ENCODE data around the gene CREBRF. TPM values are rescaled to one million over a fixed set of nuclear protein-coding genes. Genes with fewer than 3 reads are reported as not detected.

Gene CREBRF
- total RNA-seq, 1 donor from 2014 or later, result 10.0 TPM

- FAIRE-seq, result no peak
- Histone ChIP-seq H3K4me3 (ENCODE audit: insufficient read depth, low read depth, low read length) (no peak overlapping the region), H3K9ac (ENCODE audit: low read length) (no peak overlapping the region), H2AFZ (ENCODE audit: low read depth, low read length) (no peak overlapping the region), H3K4me2 (ENCODE audit: low read length) (no peak overlapping the region), H4K20me1 (ENCODE audit: insufficient read depth, low read length) (peaks cover 5% of the 10 kb centered on the region), H3K79me2 (ENCODE audit: insufficient read depth, low read length) (no peaks in the 10 kb centered on the region), H3K27me3 (ENCODE audit: insufficient read depth, low read length) (no peaks in the 10 kb centered on the region), H3K4me1 (ENCODE audit: insufficient read depth, low read length) (no peaks in the 10 kb centered on the region), H3K36me3 (ENCODE audit: insufficient read depth, low read length) (no peaks in the 10 kb centered on the region), H3K27ac (ENCODE audit: low read depth, low read length) (no peak overlapping the region), H3K9me3 (ENCODE audit: insufficient read depth, low read depth, low read length) (no peaks in the 10 kb centered on the region)
- Mint-ChIP-seq H3K36me3 (ENCODE audit: low read depth, unreplicated experiment) (peaks cover 7% of the 10 kb centered on the region), H3K4me1 (ENCODE audit: low read depth, unreplicated experiment) (no peaks in the 10 kb centered on the region), H3K27ac (ENCODE audit: unreplicated experiment) (no peak overlapping the region), H3K4me3 (ENCODE audit: unreplicated experiment) (no peak overlapping the region), H3K27me3 (ENCODE audit: low read depth, unreplicated experiment) (no peaks in the 10 kb centered on the region), H3K9me3 (ENCODE audit: unreplicated experiment) (no peaks in the 10 kb centered on the region)
- TF ChIP-seq EZH2 (IDR thresholded peaks at IDR 0.05; ENCODE audit: insufficient read depth, low read length), result no peak
- TF ChIP-seq, protein P1, sequence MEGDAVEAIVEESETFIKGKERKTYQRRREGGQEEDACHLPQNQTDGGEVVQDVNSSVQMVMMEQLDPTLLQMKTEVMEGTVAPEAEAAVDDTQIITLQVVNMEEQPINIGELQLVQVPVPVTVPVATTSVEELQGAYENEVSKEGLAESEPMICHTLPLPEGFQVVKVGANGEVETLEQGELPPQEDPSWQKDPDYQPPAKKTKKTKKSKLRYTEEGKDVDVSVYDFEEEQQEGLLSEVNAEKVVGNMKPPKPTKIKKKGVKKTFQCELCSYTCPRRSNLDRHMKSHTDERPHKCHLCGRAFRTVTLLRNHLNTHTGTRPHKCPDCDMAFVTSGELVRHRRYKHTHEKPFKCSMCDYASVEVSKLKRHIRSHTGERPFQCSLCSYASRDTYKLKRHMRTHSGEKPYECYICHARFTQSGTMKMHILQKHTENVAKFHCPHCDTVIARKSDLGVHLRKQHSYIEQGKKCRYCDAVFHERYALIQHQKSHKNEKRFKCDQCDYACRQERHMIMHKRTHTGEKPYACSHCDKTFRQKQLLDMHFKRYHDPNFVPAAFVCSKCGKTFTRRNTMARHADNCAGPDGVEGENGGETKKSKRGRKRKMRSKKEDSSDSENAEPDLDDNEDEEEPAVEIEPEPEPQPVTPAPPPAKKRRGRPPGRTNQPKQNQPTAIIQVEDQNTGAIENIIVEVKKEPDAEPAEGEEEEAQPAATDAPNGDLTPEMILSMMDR (IDR thresholded peaks at IDR 0.05; ENCODE audit: insufficient read depth, low read depth, low read length), result no peak
- no peak for DNase-seq (ENCODE audit: low read depth)
These were observed 22.7 kb downstream of the CREBRF start for GRCh38 chr5:173078878-173079277.

- H3K36me3 Mint-ChIP-seq (ENCODE audit: low read depth, unreplicated experiment), result peaks cover 11% of the 10 kb centered on the region
- no peak overlapping the region for H2AFZ ChIP-seq (ENCODE audit: low read depth, low read length)
- no peak for FAIRE-seq
- no peak overlapping the region for H3K27ac Mint-ChIP-seq (ENCODE audit: unreplicated experiment)
- no peaks in the 10 kb centered on the region for H3K9me3 Mint-ChIP-seq (ENCODE audit: unreplicated experiment)
- no peak overlapping the region for H3K4me3 ChIP-seq (ENCODE audit: insufficient read depth, low read depth, low read length)
- DNase-seq (ENCODE audit: low read depth), result no peak
- no peaks in the 10 kb centered on the region for H3K9me3 ChIP-seq (ENCODE audit: insufficient read depth, low read depth, low read length)
- H3K79me2 ChIP-seq (ENCODE audit: insufficient read depth, low read length), result no peaks in the 10 kb centered on the region
- H3K36me3 ChIP-seq (ENCODE audit: insufficient read depth, low read length), result peaks cover 4% of the 10 kb centered on the region
- H3K4me3 Mint-ChIP-seq (ENCODE audit: unreplicated experiment), result no peak overlapping the region
- H3K4me1 ChIP-seq (ENCODE audit: insufficient read depth, low read length), result peaks cover 7% of the 10 kb centered on the region
- no peaks in the 10 kb centered on the region for H3K27me3 ChIP-seq (ENCODE audit: insufficient read depth, low read length)
- H3K4me2 ChIP-seq (ENCODE audit: low read length), result no peak overlapping the region
- no peaks in the 10 kb centered on the region for H3K27me3 Mint-ChIP-seq (ENCODE audit: low read depth, unreplicated experiment)
- no peaks in the 10 kb centered on the region for H4K20me1 ChIP-seq (ENCODE audit: insufficient read depth, low read length)
- TF ChIP-seq EZH2 (IDR thresholded peaks at IDR 0.05; ENCODE audit: insufficient read depth, low read length), result no peak
- TF ChIP-seq, protein P1 (IDR thresholded peaks at IDR 0.05; ENCODE audit: insufficient read depth, low read depth, low read length), result no peak
- no peak overlapping the region for H3K9ac ChIP-seq (ENCODE audit: low read length)
- H3K4me1 Mint-ChIP-seq (ENCODE audit: low read depth, unreplicated experiment), result no peaks in the 10 kb centered on the region
- no peak overlapping the region for H3K27ac ChIP-seq (ENCODE audit: low read depth, low read length)
These were observed 33.4 kb downstream of the CREBRF start for GRCh38 chr5:173089581-173089980.

- H3K4me1 Mint-ChIP-seq (ENCODE audit: low read depth, unreplicated experiment), result no peaks in the 10 kb centered on the region
- peaks cover 10% of the 10 kb centered on the region for H3K4me1 ChIP-seq (ENCODE audit: insufficient read depth, low read length)
- peaks cover 4% of the 10 kb centered on the region for H3K36me3 ChIP-seq (ENCODE audit: insufficient read depth, low read length)
- H3K27ac ChIP-seq (ENCODE audit: low read depth, low read length), result no peak overlapping the region
- no peak for TF ChIP-seq EZH2 (IDR thresholded peaks at IDR 0.05; ENCODE audit: insufficient read depth, low read length)
- TF ChIP-seq, protein P1 (IDR thresholded peaks at IDR 0.05; ENCODE audit: insufficient read depth, low read depth, low read length), result no peak
- H3K9me3 Mint-ChIP-seq (ENCODE audit: unreplicated experiment), result no peaks in the 10 kb centered on the region
- DNase-seq (ENCODE audit: low read depth) (no peak), FAIRE-seq (no peak)
- no peaks in the 10 kb centered on the region for H4K20me1 ChIP-seq (ENCODE audit: insufficient read depth, low read length)
- H3K36me3 Mint-ChIP-seq (ENCODE audit: low read depth, unreplicated experiment), result peaks cover 11% of the 10 kb centered on the region
- H2AFZ ChIP-seq (ENCODE audit: low read depth, low read length), result no peak overlapping the region
- H3K9ac ChIP-seq (ENCODE audit: low read length), result no peak overlapping the region
- no peaks in the 10 kb centered on the region for H3K79me2 ChIP-seq (ENCODE audit: insufficient read depth, low read length)
- no peak overlapping the region for H3K4me2 ChIP-seq (ENCODE audit: low read length)
- no peak overlapping the region for H3K4me3 Mint-ChIP-seq (ENCODE audit: unreplicated experiment)
- H3K27ac Mint-ChIP-seq (ENCODE audit: unreplicated experiment), result no peak overlapping the region
- no peak overlapping the region for H3K4me3 ChIP-seq (ENCODE audit: insufficient read depth, low read depth, low read length)
- no peaks in the 10 kb centered on the region for H3K27me3 Mint-ChIP-seq (ENCODE audit: low read depth, unreplicated experiment)
- no peaks in the 10 kb centered on the region for H3K9me3 ChIP-seq (ENCODE audit: insufficient read depth, low read depth, low read length)
- H3K27me3 ChIP-seq (ENCODE audit: insufficient read depth, low read length), result no peaks in the 10 kb centered on the region
These were observed 34.5 kb downstream of the CREBRF start for GRCh38 chr5:173090639-173091038.
